GM23338 (cell line): ENCODE data around the gene CD6.

Experiments used
- CREB1 ChIP-seq: fragments of 250-450 bp; sonication (Bioruptor Pico); IDR thresholded peaks from 2 replicates; pipeline ENCODE4 v1.5.0; 2020; ENCODE audit warnings: low read depth, mild to moderate bottlenecking, moderate library complexity
- CTCF ChIP-seq, 2 experiments: fragments of 200-600 bp in 1 of 2; sonication (generic) in 1 of 2; conservative IDR thresholded peaks; 2 replicates each; pipeline versions ENCODE4 v1.5.1 to v1.6.1; 2016 to 2017; ENCODE audit warnings: antibody characterized with exemption in 2 of 2, low read depth in 2 of 2, mild to moderate bottlenecking in 2 of 2, moderate library complexity in 1 of 2
- EZH2 ChIP-seq: fragments of 200-600 bp; sonication (generic); IDR thresholded peaks from one replicate; pipeline ENCODE4 v1.8.0; 2017; ENCODE audit warnings: antibody characterized with exemption, mild to moderate bottlenecking, low read depth; ENCODE audit not compliant: unreplicated experiment
- EZH2phosphoT487 ChIP-seq: fragments of 200-600 bp; sonication (generic); IDR thresholded peaks from one replicate; pipeline ENCODE4 v1.8.1; 2018; ENCODE audit warnings: antibody characterized with exemption; ENCODE audit not compliant: unreplicated experiment
- JUNB ChIP-seq: IDR thresholded peaks from one replicate; pipeline ENCODE4 v1.6.1; 2016; ENCODE audit warnings: antibody characterized with exemption; ENCODE audit not compliant: unreplicated experiment
- NANOG ChIP-seq: IDR thresholded peaks from 2 replicates; pipeline ENCODE4 v1.6.1; 2016; ENCODE audit warnings: antibody characterized with exemption, borderline replicate concordance
- POLR2AphosphoS5 ChIP-seq: IDR thresholded peaks from 2 replicates; pipeline ENCODE4 v1.6.1; 2016; ENCODE audit warnings: antibody characterized with exemption, low read depth
- REST ChIP-seq: IDR thresholded peaks from one replicate; pipeline ENCODE4 v1.6.1; 2018; ENCODE audit warnings: antibody characterized with exemption; ENCODE audit not compliant: unreplicated experiment
- STAT1 ChIP-seq: IDR thresholded peaks from one replicate; pipeline ENCODE4 v1.6.1; 2016; ENCODE audit warnings: antibody characterized with exemption; ENCODE audit not compliant: unreplicated experiment
- ZNF114 ChIP-seq: fragments of 250-450 bp; sonication (Bioruptor Pico); IDR thresholded peaks from 2 replicates; pipeline ENCODE4 v1.5.0; 2020; ENCODE audit warnings: mild to moderate bottlenecking, moderate library complexity

- TF ChIP-seq CTCF (conservative IDR thresholded peaks at IDR 0.05; ENCODE audit: low read depth in 2 of 2) (no peak), EZH2 (no peak), POLR2AphosphoS5 (no peak), NANOG (no peak), CREB1 (CRISPR knock-in tag) (no peak), EZH2phosphoT487 (no peak), REST (no peak), ZNF114 (no peak), JUNB (no peak), STAT1 (no peak)
Measured at GRCh38 chr11:61042537-61042936, 71.1 kb downstream of the CD6 start.
